Right renal pelvis (tissue), 4 donors: Measurements from ENCODE around the gene HSPB6. TPM values are rescaled to one million over a fixed set of nuclear protein-coding genes. Genes with fewer than 3 reads are reported as not detected.

Experiments used
- polyA plus RNA-seq, 4 donors: library from polyadenylated mRNA; unstranded; fragments of 120-200 nt; gene quantifications; one replicate each; pipeline ENCODE4 v1.2.1, GENCODE V29; 2013; ENCODE audit not compliant: insufficient read length in 4 of 4

The HSPB6 gene
- polyA plus RNA-seq, 4 donors: 26.2 to 30.4 (median 27.8) TPM

Other genes with a start within 250 kb of the HSPB6 start
- gene DMKN, start 243.4 kb downstream of the HSPB6 start, polyA plus RNA-seq: 10 to 100 TPM; 76.2 to 91.6 (median 82.7) TPM
- under 1 TPM in 2 of 4 donors, not detected in 2; 0.04 to 0.14 TPM for gene SBSN, start 228.7 kb downstream of the HSPB6 start, polyA plus RNA-seq
- gene GAPDHS, start 223.6 kb downstream of the HSPB6 start, polyA plus RNA-seq: not detected
- 100 to 1,000 TPM in 1 of 4 donors, 10 to 100 TPM in 3; 87.8 to 113 (median 90.9) TPM for gene TMEM147, start 211.4 kb downstream of the HSPB6 start, polyA plus RNA-seq
- gene ATP4A, start 193.4 kb downstream of the HSPB6 start, polyA plus RNA-seq: under 1 TPM in 2 of 4 donors, not detected in 2; 0.05 to 0.10 TPM
- not detected for gene PMIS2, start 170.9 kb downstream of the HSPB6 start, polyA plus RNA-seq
- 10 to 100 TPM; 26.6 to 28.5 (median 27.3) TPM for gene HAUS5, start 144.3 kb downstream of the HSPB6 start, polyA plus RNA-seq
- 10 to 100 TPM; 57.9 to 94.9 (median 60.8) TPM for gene RBM42, start 128.0 kb downstream of the HSPB6 start, polyA plus RNA-seq
- gene ETV2, start 115.3 kb downstream of the HSPB6 start, polyA plus RNA-seq: 1 to 10 TPM; 1.6 to 3.1 (median 1.7) TPM
- gene COX6B1, start 108.7 kb downstream of the HSPB6 start, polyA plus RNA-seq: 100 to 1,000 TPM; 306 to 370 (median 344) TPM
- 10 to 100 TPM in 3 of 4 donors, 1 to 10 TPM in 1; 1.6 to 48.7 (median 31.6) TPM for gene UPK1A, start 90.5 kb downstream of the HSPB6 start, polyA plus RNA-seq
- gene ZBTB32, start 52.5 kb downstream of the HSPB6 start, polyA plus RNA-seq: under 1 TPM in 3 of 4 donors, not detected in 1; 0.37 to 0.51 (median 0.42) TPM
- 10 to 100 TPM; 28.1 to 36.6 (median 31.8) TPM for gene KMT2B, start 39.0 kb downstream of the HSPB6 start, polyA plus RNA-seq
- gene IGFLR1, start 14.6 kb downstream of the HSPB6 start, polyA plus RNA-seq: 1 to 10 TPM; 2.1 to 4.0 (median 2.9) TPM
- gene U2AF1L4, start 11.6 kb downstream of the HSPB6 start, polyA plus RNA-seq: 10 to 100 TPM; 15.6 to 19.8 (median 17.1) TPM
- gene PSENEN, start 11.4 kb downstream of the HSPB6 start, polyA plus RNA-seq: 10 to 100 TPM; 62.5 to 86.3 (median 68.7) TPM
- 10 to 100 TPM in 1 of 4 donors, 1 to 10 TPM in 3; 8.3 to 11.1 (median 9.4) TPM for gene LIN37, start 8.5 kb downstream of the HSPB6 start, polyA plus RNA-seq
- gene PROSER3, start 1.1 kb upstream of the HSPB6 start, polyA plus RNA-seq: 10 to 100 TPM; 14.8 to 20.4 (median 16.5) TPM
- 10 to 100 TPM; 21.1 to 33.2 (median 23.7) TPM for gene ARHGAP33, start 18.5 kb upstream of the HSPB6 start, polyA plus RNA-seq
- 10 to 100 TPM; 24.6 to 48.0 (median 32.4) TPM for gene PRODH2, start 55.8 kb upstream of the HSPB6 start, polyA plus RNA-seq
- gene NPHS1, start 95.5 kb upstream of the HSPB6 start, polyA plus RNA-seq: 100 to 1,000 TPM; 133 to 187 (median 153) TPM
- 10 to 100 TPM; 10.1 to 14.6 (median 11.2) TPM for gene KIRREL2, start 99.9 kb upstream of the HSPB6 start, polyA plus RNA-seq
- 10 to 100 TPM; 23.6 to 33.2 (median 27.2) TPM for gene APLP1, start 111.5 kb upstream of the HSPB6 start, polyA plus RNA-seq
- gene NFKBID, start 143.5 kb upstream of the HSPB6 start, polyA plus RNA-seq: 1 to 10 TPM; 2.5 to 2.9 (median 2.6) TPM
- gene HCST, start 145.5 kb upstream of the HSPB6 start, polyA plus RNA-seq: 1 to 10 TPM; 2.7 to 3.2 (median 2.9) TPM
- 10 to 100 TPM in 1 of 4 donors, 1 to 10 TPM in 3; 8.4 to 12.6 (median 8.8) TPM for gene TYROBP, start 151.3 kb upstream of the HSPB6 start, polyA plus RNA-seq
- gene LRFN3, start 179.3 kb upstream of the HSPB6 start, polyA plus RNA-seq: 10 to 100 TPM; 10.7 to 16.9 (median 11.7) TPM
- gene SDHAF1, start 238.2 kb upstream of the HSPB6 start, polyA plus RNA-seq: 10 to 100 TPM; 12.7 to 18.6 (median 13.2) TPM